Head of caudate nucleus (tissue), 42 donors: ENCODE results near the gene ZNF547.

Experiments
- DNase-seq, 42 donors: peaks; one replicate each; pipeline versions ENCODE4 v3.0.0 to v3.0.0-alpha.2; 2020 to 2021; ENCODE audit warnings: mixed read lengths in 7 of 42
- intact Hi-C: fragments of 100-400 bp; cut with DNase I; formaldehyde crosslinking; loops from one replicate; pipeline ENCODE4 v1.15.0; 2022

Gene ZNF547

GRCh38 chr19:57421037-57421436 lies 57.7 kb downstream of the ZNF547 start:
- no peak for DNase-seq
- intact Hi-C loops, result no loop called here
